Naive thymus-derived CD4-positive, alpha-beta T cell (primary cell): ENCODE measurements around the gene JADE3. TPM values are rescaled to one million over a fixed set of nuclear protein-coding genes. Genes with fewer than 3 reads are reported as not detected.

Experiments
- ATAC-seq: fragments of 150-1000 bp; cut with Tn5 transposase; 2 replicates; pipeline ENCODE4 v1.10.0; 2021; ENCODE audit warnings: mild to moderate bottlenecking, moderate library complexity
- CTCF ChIA-PET: fragments of 350-600 bp; sonication (Branson Sonifier 250); formaldehyde crosslinking; loops from one replicate; lab custom pipeline; 2021; ENCODE audit warnings: antibody characterized with exemption; lab: Charles Lee
- POLR2A ChIA-PET: fragments of 350-600 bp; sonication (Branson Sonifier 250); formaldehyde crosslinking; loops from one replicate; lab custom pipeline; 2021; ENCODE audit warnings: antibody characterized with exemption, inconsistent platforms; lab: Charles Lee
- DNase-seq, 9 donors: peaks; one replicate each; pipeline versions ENCODE4 v3.0.0 to v3.0.0-alpha.2; 2020 to 2022; ENCODE audit warnings: mixed read lengths in 1 of 9
- H3K27ac ChIP-seq: one replicate; pipeline ENCODE4 v1.7.0; 2013; ENCODE audit warnings: mild to moderate bottlenecking, low read depth, low read length, moderate library complexity
- H3K27me3 ChIP-seq, 2 donors: one replicate each; pipeline ENCODE4 v1.7.0; 2013; ENCODE audit warnings: low read length in 2 of 2, mild to moderate bottlenecking in 2 of 2, moderate library complexity in 2 of 2; ENCODE audit not compliant: control insufficient read depth in 2 of 2, insufficient read depth in 2 of 2
- H3K36me3 ChIP-seq, 3 experiments: 1 replicate in 2 of 3; 2 replicates in 1 of 3; pipeline ENCODE4 v1.7.0; 2013; ENCODE audit warnings: low read length in 3 of 3, mild to moderate bottlenecking in 3 of 3, moderate library complexity in 1 of 3; ENCODE audit not compliant: insufficient read depth in 3 of 3, control insufficient read depth in 2 of 3
- H3K4me1 ChIP-seq, 2 donors: one replicate each; pipeline ENCODE4 v1.7.0; 2013; ENCODE audit warnings: low read length in 2 of 2, mild to moderate bottlenecking in 2 of 2, moderate library complexity in 1 of 2; ENCODE audit not compliant: control insufficient read depth in 2 of 2, insufficient read depth in 2 of 2
- H3K4me3 ChIP-seq: 2 replicates; pipeline ENCODE4 v1.7.0; 2013; ENCODE audit warnings: mild to moderate bottlenecking, low read length
- H3K9me3 ChIP-seq, 3 experiments: 1 replicate in 2 of 3; 2 replicates in 1 of 3; pipeline ENCODE4 v1.7.0; 2013; ENCODE audit warnings: low read length in 3 of 3; ENCODE audit not compliant: control insufficient read depth in 2 of 3
- H3K27ac Mint-ChIP-seq, 9 donors: one replicate each; pipeline ENCODE4 v1.8.0; 2020 to 2022; ENCODE audit warnings: mixed read lengths in 9 of 9, mild to moderate bottlenecking in 8 of 9, moderate library complexity in 5 of 9, inconsistent platforms in 2 of 9
- H3K27me3 Mint-ChIP-seq, 5 donors: one replicate each; pipeline ENCODE4 v1.8.0; 2021 to 2022; ENCODE audit warnings: mixed read lengths in 5 of 5, mild to moderate bottlenecking in 1 of 5
- H3K36me3 Mint-ChIP-seq, 5 donors: one replicate each; pipeline ENCODE4 v1.8.0; 2020 to 2022; ENCODE audit warnings: mixed read lengths in 5 of 5, mild to moderate bottlenecking in 3 of 5, inconsistent platforms in 1 of 5
- H3K4me1 Mint-ChIP-seq, 7 donors: one replicate each; pipeline ENCODE4 v1.8.0; 2020 to 2022; ENCODE audit warnings: mixed read lengths in 7 of 7, mild to moderate bottlenecking in 3 of 7, inconsistent platforms in 1 of 7
- H3K4me3 Mint-ChIP-seq, 10 donors: one replicate each; pipeline ENCODE4 v1.8.0; 2020 to 2022; ENCODE audit warnings: mild to moderate bottlenecking in 10 of 10, mixed read lengths in 10 of 10, moderate library complexity in 6 of 10, inconsistent platforms in 2 of 10
- H3K9me3 Mint-ChIP-seq, 11 donors: one replicate each; pipeline ENCODE4 v1.8.0; 2020 to 2022; ENCODE audit warnings: mixed read lengths in 11 of 11, mild to moderate bottlenecking in 4 of 11, inconsistent platforms in 1 of 11, moderate library complexity in 1 of 11
- intact Hi-C, 2 donors: fragments of 100-400 bp; cut with micrococcal nuclease; formaldehyde crosslinking; loops; one replicate each; pipeline ENCODE4 v1.15.1; 2023
- polyA plus RNA-seq, 2 donors: library from polyadenylated mRNA; unstranded; fragments of 300-500 nt; fragmentation: Illumina TruSeq; gene quantifications; one replicate each; pipeline ENCODE4 v1.2.3, GENCODE V29; 2021
- total RNA-seq, 6 experiments: library from RNA in 5 of 6; stranded (reverse) in 5 of 6; gene quantifications; 1 replicate in 5 of 6; 2 replicates in 1 of 6; pipeline ENCODE4 v1.2.3 and lab custom pipeline; 2021 to 2026

JADE3 gene
- total and polyA plus RNA-seq, 7 experiments from 2014 or later: 0.05 to 1.3 (median 0.16) TPM; not detected in 1

DNA sequence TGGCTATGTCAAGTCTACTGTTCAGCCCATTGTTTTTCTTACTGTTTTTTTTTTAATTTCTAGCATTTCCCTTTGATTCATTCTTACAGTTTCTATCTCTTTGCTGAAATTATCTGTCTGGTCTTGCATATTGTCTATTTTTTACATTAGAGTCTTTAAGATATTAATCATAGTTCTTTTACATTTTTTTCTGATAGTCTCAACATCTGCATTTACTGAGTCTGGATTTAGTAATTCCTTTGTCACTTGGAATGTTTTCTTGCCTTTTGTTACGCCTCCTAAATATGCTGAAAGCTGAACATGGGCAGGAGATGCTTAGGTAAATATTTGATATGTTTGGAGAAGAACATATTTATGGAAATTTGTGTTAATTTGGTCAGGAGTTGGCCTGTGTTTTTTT, 10.4 kb downstream of the JADE3 start:
- Histone ChIP-seq H3K27ac (no peak overlapping the region), H3K27me3 (no peaks in the 10 kb centered on the region), H3K36me3 (no peaks in the 10 kb centered on the region), H3K4me1 (no peaks in the 10 kb centered on the region), H3K4me3 (no peak overlapping the region), H3K9me3 (no peaks in the 10 kb centered on the region)
- no peaks in the 10 kb centered on the region for H3K4me1 Mint-ChIP-seq
- ChIA-PET CTCF (no interaction called here), POLR2A (no interaction called here)
- H3K9me3 Mint-ChIP-seq: peaks cover 0 to 20% (median 7%) of the 10 kb centered on the region in 11 donors
- intact Hi-C loops: no loop called here
- H3K27me3 Mint-ChIP-seq: peaks cover 5 to 38% (median 17%) of the 10 kb centered on the region in 5 donors
- H3K27ac Mint-ChIP-seq: no peak overlapping the region
- DNase-seq (no peak), ATAC-seq (no peak)
- no peaks in the 10 kb centered on the region for H3K36me3 Mint-ChIP-seq
- no peak overlapping the region for H3K4me3 Mint-ChIP-seq

DNA sequence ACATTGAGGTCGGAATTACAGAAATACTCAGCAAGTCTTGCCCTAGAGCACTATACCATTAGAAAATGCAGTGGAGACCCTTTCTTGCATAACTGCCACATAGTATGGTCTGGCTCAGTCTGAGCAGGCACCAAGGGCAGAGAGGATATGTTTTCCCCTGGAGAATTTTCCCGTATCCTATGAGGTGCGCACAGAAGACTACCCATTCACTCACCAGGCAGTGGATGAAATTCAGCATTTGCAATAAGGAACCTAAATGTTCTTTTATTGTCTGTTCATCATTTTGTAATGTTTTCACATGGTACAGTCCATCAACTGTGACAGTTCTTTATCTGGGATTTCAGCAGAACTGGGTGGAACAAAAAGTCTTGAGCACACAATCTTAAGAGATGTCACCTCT, 15.5 kb downstream of the JADE3 start:
- DNase-seq: no peak
- H3K27me3 Mint-ChIP-seq: peaks cover 0 to 14% (median 3%) of the 10 kb centered on the region in 5 donors

DNA sequence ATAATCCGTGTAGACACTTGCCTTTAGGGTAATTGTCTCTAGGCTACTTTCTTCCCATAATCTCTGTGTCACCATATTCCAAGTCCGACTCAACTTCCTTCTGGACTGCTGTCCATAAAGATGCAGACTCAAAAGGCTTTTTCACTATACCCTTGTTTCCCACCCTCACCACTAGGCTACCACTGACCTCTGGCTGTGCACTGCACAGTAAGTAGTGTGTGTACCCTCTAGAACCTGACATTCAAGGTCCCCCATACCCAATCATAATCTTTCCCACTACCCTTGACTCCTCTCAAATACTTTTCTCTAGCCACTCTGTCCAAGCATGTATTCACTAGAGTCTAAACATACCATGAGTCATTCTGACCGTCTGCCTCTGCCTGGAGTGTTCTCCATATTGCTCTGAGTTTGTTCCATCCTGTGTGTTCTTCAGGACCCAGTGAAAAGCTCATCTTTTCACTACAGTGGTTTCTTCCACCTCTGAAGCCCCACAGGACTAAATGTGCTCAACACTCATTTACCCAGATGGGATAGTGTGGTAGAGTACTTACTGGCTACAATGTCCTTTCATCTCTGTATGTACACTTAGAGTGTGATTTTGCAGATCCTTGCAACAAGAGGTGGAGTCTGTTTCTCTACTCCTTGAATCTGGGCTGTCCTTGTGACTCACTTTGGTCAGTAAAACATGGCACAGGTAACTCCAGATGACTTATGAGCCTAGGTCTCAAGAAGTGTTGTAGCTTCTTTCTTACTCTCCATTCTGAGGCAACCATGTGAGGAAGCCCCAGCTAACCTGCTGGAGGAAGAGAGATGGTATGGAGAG, 17.4 kb downstream of the JADE3 start:
- Mint-ChIP-seq H3K27me3 (peaks cover 0 to 10% (median under 1%) of the 10 kb centered on the region in 5 donors), H3K9me3 (no peaks in the 10 kb centered on the region), H3K4me3 (no peak overlapping the region), H3K27ac (no peak overlapping the region), H3K36me3 (no peaks in the 10 kb centered on the region), H3K4me1 (peaks cover 0 to 3% (median 0%) of the 10 kb centered on the region in 7 donors)
- CTCF ChIA-PET: no interaction called here
- DNase-seq: no peak
- H3K4me3 ChIP-seq: no peak overlapping the region
- intact Hi-C loops: no loop called here
- H3K4me1 ChIP-seq: no peaks in the 10 kb centered on the region
- H3K27ac ChIP-seq: no peak overlapping the region
- H3K36me3 ChIP-seq: no peaks in the 10 kb centered on the region
- no peaks in the 10 kb centered on the region for H3K27me3 ChIP-seq
- H3K9me3 ChIP-seq: no peaks in the 10 kb centered on the region
- POLR2A ChIA-PET: no interaction called here
- ATAC-seq: no peak

More for the DNA sequence above, 15.5 kb downstream of the JADE3 start:
- Histone ChIP-seq H3K27ac (no peak overlapping the region), H3K4me3 (no peak overlapping the region), H3K27me3 (no peaks in the 10 kb centered on the region), H3K36me3 (no peaks in the 10 kb centered on the region), H3K4me1 (no peaks in the 10 kb centered on the region), H3K9me3 (no peaks in the 10 kb centered on the region)
- ATAC-seq: no peak
- ChIA-PET POLR2A (no interaction called here), CTCF (no interaction called here)
- Mint-ChIP-seq H3K27ac (no peak overlapping the region), H3K36me3 (no peaks in the 10 kb centered on the region), H3K4me1 (peaks cover 0 to 3% (median 0%) of the 10 kb centered on the region in 7 donors), H3K9me3 (no peaks in the 10 kb centered on the region), H3K4me3 (no peak overlapping the region)
- intact Hi-C loops: no loop called here

DNA sequence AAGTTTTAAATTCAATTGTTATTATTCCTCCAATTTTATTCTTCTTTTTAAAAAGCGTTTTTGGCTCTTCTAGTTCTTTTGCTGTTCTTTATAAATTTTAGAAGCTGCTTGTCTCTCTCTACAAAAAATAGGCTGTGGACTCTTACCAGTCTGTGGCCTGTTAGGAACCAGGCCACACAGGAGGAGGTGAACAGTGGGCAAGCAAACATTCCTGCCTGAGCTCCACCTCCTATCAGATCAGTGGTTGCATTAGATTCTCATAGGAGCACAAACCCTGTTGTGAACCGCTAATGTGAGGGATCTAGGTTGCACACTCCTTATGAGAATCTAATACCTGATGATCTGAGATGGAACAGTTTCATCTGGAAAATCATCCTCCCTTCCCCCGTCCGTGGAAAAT, 23.1 kb downstream of the JADE3 start:
- Mint-ChIP-seq H3K27me3 (peaks cover 0 to 8% (median 0%) of the 10 kb centered on the region in 5 donors), H3K4me1 (no peaks in the 10 kb centered on the region), H3K4me3 (no peak overlapping the region), H3K36me3 (no peaks in the 10 kb centered on the region), H3K9me3 (peaks cover 0 to 17% (median 0%) of the 10 kb centered on the region in 11 donors), H3K27ac (no peak overlapping the region)
- DNase-seq: no peak
- H3K4me1 ChIP-seq: no peaks in the 10 kb centered on the region
- no peak for ATAC-seq
- H3K27me3 ChIP-seq: no peaks in the 10 kb centered on the region
- H3K27ac ChIP-seq: no peak overlapping the region
- no peaks in the 10 kb centered on the region for H3K9me3 ChIP-seq
- no peaks in the 10 kb centered on the region for H3K36me3 ChIP-seq
- intact Hi-C loops: no loop called here
- POLR2A ChIA-PET: no interaction called here
- CTCF ChIA-PET: no interaction called here
- H3K4me3 ChIP-seq: no peak overlapping the region

DNA sequence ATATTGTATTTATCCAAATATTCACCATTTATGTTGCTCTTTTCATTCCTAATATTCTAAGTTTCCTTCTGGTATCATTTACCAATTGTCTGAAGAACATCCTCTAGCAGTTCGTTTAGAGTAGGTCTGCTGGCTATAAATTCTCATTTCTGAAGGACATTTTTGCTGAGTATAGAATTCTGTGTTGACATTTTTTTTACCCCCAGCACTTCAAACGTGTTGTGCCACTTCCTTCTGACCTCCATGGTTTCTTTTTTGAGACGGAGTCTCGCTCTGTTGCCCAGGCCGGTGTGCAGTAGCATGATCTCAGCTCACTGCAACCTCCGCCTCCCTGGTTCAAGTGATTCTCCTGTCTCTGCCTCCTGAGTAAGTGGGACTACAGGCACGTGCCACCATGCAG, 26.4 kb downstream of the JADE3 start:
- Histone ChIP-seq H3K4me3 (no peak overlapping the region), H3K36me3 (no peaks in the 10 kb centered on the region), H3K27me3 (no peaks in the 10 kb centered on the region), H3K9me3 (no peaks in the 10 kb centered on the region), H3K4me1 (no peaks in the 10 kb centered on the region), H3K27ac (no peak overlapping the region)
- peaks cover 0 to 17% (median 0%) of the 10 kb centered on the region in 11 donors for H3K9me3 Mint-ChIP-seq
- CTCF ChIA-PET: no interaction called here
- POLR2A ChIA-PET: no interaction called here
- no peak overlapping the region for H3K4me3 Mint-ChIP-seq
- peaks cover 0 to 1% (median 0%) of the 10 kb centered on the region in 7 donors for H3K4me1 Mint-ChIP-seq
- peaks cover 0 to 8% (median 0%) of the 10 kb centered on the region in 5 donors for H3K27me3 Mint-ChIP-seq
- DNase-seq: no peak
- H3K36me3 Mint-ChIP-seq: no peaks in the 10 kb centered on the region
- no peak for ATAC-seq
- H3K27ac Mint-ChIP-seq: no peak overlapping the region
- intact Hi-C loops: no loop called here

DNA sequence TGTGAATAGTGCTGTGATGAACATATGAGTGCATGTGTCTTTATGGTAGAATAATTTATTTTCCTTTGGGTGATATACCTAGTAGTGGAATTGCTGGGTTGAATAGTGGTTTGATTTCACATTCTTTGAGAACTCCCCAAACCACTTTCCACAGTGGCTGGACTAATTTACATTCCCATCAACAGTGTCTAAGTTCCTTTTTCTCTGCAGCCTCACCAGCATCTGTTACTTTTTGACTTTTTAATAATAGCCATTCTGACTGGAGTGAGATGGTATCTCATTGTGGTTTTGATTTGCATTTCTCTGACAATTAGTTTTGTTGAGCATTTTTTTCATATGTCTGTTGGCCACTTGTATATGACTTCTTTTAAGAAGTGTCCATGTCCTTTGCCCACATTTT, 29.1 kb downstream of the JADE3 start:
- H3K4me3 Mint-ChIP-seq: no peak overlapping the region
- DNase-seq (no peak), ATAC-seq (no peak)
- POLR2A ChIA-PET: no interaction called here
- Histone ChIP-seq H3K36me3 (no peaks in the 10 kb centered on the region), H3K27ac (no peak overlapping the region), H3K9me3 (no peaks in the 10 kb centered on the region), H3K27me3 (no peaks in the 10 kb centered on the region), H3K4me3 (no peak overlapping the region), H3K4me1 (no peaks in the 10 kb centered on the region)
- peaks cover 0 to 11% (median 5%) of the 10 kb centered on the region in 5 donors for H3K27me3 Mint-ChIP-seq
- H3K4me1 Mint-ChIP-seq: peaks cover 0 to 1% (median 0%) of the 10 kb centered on the region in 7 donors
- CTCF ChIA-PET: no interaction called here
- no peak overlapping the region for H3K27ac Mint-ChIP-seq
- H3K36me3 Mint-ChIP-seq: no peaks in the 10 kb centered on the region
- H3K9me3 Mint-ChIP-seq: peaks cover 0 to 17% (median 0%) of the 10 kb centered on the region in 11 donors
- intact Hi-C loops: no loop called here

DNA sequence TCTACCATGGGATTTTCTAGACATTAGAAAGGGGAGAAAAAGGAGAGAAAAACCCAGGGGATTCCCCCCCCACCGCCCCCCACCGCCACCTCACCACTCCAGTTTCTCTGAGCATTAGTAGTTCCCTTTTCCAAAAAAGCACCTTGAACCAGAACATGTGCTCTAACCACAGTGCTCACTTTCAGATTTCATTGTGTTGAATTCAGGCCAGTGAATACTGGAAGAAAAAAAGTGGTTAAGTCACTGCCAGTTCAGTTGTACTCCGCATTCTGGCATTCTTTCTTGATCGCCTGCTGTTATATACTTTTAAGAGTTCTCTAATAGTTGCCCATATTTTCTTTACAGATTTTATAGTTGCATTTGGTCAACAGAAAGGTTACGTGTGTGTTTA, 40.9 kb downstream of the JADE3 start:
- H3K27me3 Mint-ChIP-seq: peaks cover 0 to 7% (median 4%) of the 10 kb centered on the region in 5 donors
- ATAC-seq (no peak), DNase-seq (no peak)
- no peaks in the 10 kb centered on the region for H3K9me3 Mint-ChIP-seq
- H3K36me3 Mint-ChIP-seq: no peaks in the 10 kb centered on the region
- no peak overlapping the region for H3K27ac ChIP-seq
- intact Hi-C loops: no loop called here
- no peak overlapping the region for H3K4me3 Mint-ChIP-seq
- ChIA-PET CTCF (no interaction called here), POLR2A (no interaction called here)
- no peak overlapping the region for H3K4me3 ChIP-seq
- no peak overlapping the region for H3K27ac Mint-ChIP-seq
- no peaks in the 10 kb centered on the region for H3K4me1 Mint-ChIP-seq
- H3K36me3 ChIP-seq: no peaks in the 10 kb centered on the region
- H3K4me1 ChIP-seq: no peaks in the 10 kb centered on the region
- no peaks in the 10 kb centered on the region for H3K9me3 ChIP-seq
- H3K27me3 ChIP-seq: no peaks in the 10 kb centered on the region
